GM12873 (cell line): ENCODE measurements around the gene ERN1.

Source experiments
- TF ChIP-seq, protein P1 (sequence below): IDR thresholded peaks from 2 replicates; pipeline ENCODE4 v1.5.1; 2012; ENCODE audit warnings: low read depth, mild to moderate bottlenecking, moderate library complexity, low read length, control low read depth; ENCODE audit not compliant: insufficient read depth; ENCODE audit errors: missing control alignments

The ERN1 gene

DNA sequence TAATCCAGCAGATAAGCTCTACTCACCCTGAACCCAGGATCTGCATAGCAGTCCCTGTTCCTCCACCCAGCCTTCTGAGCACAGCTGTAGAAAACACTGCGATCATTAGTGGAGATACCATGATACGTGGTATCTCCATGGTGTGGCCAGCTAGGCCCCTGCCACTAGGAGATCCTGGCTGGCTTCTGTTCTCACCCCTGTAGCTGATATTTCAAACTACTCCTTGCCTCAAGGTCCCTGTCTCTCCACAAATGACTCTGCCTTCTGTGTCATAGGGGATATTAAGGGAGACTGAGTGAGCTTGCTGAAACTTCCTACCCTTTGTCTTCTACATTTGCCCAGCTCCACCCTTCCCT, 44.3 kb downstream of the ERN1 start:
- TF ChIP-seq, protein P1, sequence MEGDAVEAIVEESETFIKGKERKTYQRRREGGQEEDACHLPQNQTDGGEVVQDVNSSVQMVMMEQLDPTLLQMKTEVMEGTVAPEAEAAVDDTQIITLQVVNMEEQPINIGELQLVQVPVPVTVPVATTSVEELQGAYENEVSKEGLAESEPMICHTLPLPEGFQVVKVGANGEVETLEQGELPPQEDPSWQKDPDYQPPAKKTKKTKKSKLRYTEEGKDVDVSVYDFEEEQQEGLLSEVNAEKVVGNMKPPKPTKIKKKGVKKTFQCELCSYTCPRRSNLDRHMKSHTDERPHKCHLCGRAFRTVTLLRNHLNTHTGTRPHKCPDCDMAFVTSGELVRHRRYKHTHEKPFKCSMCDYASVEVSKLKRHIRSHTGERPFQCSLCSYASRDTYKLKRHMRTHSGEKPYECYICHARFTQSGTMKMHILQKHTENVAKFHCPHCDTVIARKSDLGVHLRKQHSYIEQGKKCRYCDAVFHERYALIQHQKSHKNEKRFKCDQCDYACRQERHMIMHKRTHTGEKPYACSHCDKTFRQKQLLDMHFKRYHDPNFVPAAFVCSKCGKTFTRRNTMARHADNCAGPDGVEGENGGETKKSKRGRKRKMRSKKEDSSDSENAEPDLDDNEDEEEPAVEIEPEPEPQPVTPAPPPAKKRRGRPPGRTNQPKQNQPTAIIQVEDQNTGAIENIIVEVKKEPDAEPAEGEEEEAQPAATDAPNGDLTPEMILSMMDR, result no peak

DNA sequence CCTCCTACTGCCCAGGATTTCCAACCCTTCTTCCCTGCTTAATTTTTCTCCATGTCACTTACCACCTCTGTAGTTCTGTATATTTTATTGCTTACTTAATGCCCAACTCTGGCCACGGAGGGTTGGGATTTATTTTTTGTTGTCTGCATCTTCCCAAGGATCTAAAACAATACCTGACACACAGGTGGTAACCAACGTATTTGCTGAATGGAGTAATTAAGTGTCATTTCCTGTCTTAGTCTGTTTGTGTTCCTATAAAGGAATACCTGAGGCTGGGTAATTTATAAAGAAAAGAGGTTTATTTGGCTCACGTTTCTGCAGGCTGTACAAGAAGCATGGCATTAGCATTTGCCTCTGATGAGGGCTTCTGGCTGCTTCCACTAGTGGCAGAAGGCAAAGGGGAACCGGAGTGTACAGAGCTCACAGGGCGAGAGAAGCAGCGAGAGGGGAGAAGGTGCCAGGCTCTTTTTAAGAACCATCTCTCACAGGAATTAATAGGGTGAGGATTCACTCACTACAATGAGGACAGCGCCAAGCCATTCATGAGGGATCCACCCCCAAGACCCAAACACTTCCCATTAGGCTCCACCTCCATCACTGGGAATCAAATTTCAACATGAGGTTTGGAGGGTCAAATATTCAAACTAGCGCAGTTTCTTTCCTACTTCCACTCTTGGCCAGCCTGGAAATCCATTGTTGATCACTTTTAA, 44.8 kb downstream of the ERN1 start:
- TF ChIP-seq, protein P1, result no peak

DNA sequence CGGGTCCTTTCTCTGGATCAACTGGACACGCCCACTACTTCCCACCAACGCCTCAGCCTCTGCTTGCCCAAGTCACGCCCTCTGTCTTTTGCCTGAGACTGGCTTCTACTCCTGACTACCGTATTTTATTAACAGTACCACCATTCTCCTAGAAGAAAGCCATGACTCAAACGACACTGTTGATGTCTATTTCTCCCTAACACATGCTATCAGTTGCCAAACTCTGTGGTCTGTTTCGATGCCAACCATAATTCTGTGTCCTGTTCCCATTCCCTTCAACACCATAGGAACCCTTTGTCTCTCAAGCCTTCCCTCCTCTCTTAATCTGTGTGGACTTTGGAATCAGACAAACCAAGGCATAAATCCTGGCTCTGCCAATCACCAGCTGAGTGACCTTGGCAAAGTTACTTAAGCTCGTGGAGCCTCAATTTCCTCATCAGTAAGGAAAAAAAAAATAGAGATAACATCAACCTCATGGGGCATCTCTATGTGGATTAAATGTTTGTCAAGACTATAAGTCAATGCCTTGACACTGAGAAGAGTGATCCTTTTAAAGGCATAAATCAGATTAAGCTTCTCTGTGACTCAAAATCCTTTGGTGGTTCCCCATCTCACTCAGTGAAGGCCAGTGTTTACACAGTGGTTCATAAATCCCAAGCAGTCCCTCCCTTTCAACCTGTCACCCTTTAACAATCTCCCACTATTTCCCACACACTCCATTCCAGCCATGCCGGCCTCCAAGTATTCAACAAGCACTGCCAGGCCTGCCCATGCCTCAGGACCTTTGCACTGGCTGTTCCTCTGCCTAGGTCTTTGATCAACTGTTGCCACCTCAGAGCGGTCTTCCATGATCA, 45.6 kb downstream of the ERN1 start:
- TF ChIP-seq, protein P1, result no peak

DNA sequence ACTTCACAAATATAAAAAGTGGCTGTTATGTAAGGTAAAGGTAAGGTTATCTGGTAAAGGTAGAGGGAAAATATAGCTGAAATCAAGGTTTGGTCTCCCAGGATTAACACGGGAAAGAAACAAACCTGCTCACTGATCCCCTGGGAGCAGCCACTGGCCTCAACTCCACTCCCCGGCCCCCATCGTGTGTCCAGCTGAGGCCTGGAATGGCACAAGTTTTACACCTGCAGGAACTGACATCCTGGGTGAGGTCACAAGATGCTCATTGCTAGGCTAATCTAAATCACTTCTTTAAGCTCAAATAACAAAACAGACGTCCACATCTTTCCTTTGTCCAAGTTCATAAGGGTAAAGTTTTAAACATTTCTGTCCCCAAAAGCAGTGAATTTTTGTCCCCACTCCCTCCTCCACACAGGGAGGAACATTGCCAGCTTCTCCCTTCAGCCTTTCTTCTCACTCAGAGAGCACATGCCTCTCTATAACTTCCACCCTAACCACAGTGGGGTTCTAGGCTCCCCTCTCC, 46.3 kb downstream of the ERN1 start:
- TF ChIP-seq, protein P1, result no peak

DNA sequence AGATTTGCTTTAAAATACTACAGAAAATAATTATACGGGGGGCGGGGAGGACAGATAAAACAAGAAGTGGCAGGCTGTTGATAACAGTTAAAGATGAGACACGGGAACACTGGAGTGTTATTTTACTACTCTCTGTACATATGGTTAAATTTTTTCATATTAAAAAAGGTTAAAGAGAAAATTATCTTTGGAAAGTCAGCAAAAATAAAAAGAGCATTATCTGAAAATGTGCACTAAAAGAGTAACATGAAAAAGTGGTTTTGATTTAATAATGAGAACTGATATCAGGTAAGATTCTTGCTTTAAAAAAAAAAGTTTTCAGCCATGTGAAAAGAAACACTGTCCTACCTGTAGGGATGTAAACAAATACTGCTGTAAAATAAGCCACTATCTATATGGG, 46.9 kb downstream of the ERN1 start:
- TF ChIP-seq, protein P1, result no peak

DNA sequence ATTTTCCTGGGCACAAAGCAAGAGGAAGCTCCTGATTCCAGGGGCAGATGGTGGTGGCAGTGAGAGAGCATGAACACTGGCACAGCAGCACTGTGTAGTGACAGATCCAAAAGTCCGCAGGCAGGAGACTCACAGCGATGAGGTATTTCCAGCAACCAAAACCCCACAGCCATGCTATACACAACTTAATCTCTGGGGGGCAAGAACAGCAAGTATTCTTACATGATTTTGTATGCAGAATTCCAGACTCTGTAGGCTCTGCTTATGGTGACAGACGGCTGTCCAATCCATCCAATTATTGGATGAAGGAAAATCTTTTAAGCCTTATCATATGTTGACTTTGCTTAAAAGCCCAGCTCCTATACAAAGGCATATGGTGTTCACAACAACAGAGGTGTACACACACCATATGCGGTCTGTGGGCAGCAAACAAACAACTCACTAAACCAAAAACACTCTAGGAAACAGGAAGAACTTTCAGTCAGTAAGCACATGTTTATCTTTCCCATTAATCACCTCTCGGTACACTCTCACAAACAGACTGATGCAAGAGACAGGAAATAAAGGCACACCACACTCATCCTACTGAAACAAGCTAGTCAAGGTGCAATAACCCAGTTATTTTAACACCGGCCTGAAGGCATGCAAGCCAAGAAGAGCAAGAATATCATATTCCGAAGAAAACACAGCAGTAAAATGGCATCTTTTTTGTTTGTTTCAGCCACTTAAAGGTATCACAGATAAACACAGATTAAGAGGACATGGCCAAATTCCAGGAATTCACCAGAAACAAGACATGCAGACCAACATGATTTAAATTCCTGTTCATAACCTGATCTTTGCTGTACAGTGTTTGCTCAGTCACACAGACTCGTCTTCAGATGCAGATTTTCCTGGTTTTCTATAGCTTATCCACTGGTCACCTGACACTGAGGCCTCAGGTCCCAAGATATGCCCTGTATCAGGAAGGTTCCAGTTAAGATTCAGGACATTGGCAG, 47.8 kb downstream of the ERN1 start:
- TF ChIP-seq, protein P1, result peak; percentile 7
